GM12875 (cell line): ENCODE data around the gene MAP3K2.

Experiments used
- H3K4me3 ChIP-seq: one replicate; pipeline ENCODE4 v1.5.1; 2011; ENCODE audit warnings: low read depth, low read length, control low read depth
- CTCF ChIP-seq: IDR thresholded peaks from 2 replicates; pipeline ENCODE4 v1.5.1; 2011; ENCODE audit warnings: low read depth, mild to moderate bottlenecking, control low read depth, inconsistent platforms, low read length, moderate library complexity, borderline replicate concordance; ENCODE audit not compliant: insufficient read depth

Gene MAP3K2

DNA sequence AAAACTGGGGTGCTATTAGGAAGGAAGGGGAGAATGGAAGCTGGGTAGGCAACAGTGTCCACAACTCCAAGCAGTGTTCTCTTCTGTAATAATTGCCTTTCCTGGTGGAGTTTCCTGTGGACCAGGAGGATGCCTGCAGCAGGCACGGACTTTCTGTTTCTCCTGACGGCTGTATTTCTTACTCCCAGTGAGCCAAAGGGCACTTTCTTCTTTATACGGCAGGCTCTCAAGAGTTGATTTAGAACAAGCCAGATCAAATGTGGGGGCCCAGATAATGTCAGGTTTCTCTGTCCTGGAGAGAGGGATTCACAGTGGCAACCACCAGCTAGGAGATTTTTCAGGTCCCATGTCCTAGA is 17.5 kb upstream of the MAP3K2 start:
- no peak overlapping the region for H3K4me3 ChIP-seq
- no peak for TF ChIP-seq CTCF

DNA sequence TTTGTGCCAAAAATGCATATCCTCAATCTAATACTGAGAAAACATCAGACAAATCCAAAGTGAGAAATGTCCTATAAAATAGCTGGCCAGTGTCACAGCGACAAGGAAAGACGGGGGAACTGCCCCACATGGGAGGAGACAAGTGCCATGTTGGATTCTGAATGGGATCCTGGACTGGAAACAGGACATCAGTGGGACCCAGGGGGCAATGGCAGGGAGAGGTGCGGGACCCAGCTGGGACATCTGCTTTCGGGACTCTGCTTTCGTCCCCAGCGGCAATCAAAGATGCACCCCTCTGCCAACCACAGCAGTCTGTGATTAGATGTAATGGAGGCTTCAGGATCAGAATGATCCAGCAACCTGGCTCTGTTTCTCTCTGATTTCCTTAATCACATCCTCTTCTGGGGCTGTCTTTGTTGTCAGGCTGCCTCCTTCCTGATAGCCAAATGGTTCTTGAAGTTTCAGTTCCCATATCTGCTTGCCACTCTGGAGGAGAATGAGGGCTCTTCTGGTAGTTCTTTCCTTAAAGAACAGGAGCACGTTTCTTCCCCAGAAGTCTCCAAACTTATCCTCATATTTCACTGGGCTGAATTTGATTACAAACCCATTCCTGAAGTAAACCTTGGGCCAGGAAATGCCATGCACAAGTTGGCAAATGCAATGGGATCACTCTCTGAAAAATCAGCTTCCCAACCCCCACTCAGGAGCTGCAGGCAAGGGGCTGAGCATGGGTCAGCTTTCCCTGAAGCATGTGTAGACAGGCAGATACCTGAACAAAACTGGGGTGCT is 16.9 kb upstream of the MAP3K2 start:
- H3K4me3 ChIP-seq: no peak overlapping the region
- TF ChIP-seq CTCF: no peak

- no peak overlapping the region for H3K4me3 ChIP-seq
These were observed 15.7 kb upstream of the MAP3K2 start for GRCh38 chr2:127403460-127403859.

DNA sequence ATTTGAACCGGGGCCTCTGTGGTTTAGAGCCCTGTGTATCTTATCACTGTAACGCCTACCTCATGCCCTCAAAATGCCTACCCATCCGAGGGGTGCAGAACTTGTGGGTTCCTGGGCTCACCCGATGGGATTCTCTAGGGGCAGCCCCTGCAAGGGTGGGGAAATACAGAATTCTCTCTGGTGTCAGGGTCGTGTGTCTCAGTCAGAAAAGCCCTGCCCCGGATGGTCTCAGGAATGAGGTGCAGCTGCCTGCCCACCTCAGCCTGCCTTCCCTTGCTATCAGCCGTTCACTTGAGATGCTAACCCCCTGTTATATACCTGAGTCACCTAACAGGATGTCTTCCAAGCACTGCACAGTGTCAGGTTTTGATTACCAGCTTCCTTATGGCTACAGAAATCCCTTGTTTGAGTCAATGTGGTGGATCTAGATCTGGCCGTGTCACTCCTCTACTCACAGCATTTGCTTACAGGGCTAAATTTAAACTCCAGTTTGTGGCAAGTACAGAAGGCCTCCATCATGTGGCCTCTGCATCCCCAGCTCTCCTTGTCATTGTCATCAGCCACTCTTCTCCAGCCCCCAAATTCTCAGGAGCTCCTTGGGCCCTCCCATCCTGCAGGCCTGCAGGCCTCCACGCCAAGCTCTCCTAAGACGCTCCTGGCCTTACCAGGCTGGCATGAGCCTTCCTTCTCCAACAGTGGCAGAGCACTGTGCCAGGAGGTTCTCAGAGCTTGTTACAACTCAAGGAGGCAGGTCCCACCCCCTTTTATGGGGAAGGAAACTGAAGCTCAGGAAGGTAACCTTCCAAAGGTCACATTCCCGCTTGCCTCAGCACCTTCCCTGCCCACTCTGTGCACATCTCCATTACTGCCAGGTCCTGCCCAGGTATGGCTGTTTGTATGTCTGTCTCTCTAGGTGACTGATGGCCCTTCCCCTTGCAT is 14.3 kb upstream of the MAP3K2 start:
- TF ChIP-seq CTCF: no peak
- no peak overlapping the region for H3K4me3 ChIP-seq

More at GRCh38 chr2:127403460-127403859, 15.7 kb upstream of the MAP3K2 start:
- no peak for TF ChIP-seq CTCF

DNA sequence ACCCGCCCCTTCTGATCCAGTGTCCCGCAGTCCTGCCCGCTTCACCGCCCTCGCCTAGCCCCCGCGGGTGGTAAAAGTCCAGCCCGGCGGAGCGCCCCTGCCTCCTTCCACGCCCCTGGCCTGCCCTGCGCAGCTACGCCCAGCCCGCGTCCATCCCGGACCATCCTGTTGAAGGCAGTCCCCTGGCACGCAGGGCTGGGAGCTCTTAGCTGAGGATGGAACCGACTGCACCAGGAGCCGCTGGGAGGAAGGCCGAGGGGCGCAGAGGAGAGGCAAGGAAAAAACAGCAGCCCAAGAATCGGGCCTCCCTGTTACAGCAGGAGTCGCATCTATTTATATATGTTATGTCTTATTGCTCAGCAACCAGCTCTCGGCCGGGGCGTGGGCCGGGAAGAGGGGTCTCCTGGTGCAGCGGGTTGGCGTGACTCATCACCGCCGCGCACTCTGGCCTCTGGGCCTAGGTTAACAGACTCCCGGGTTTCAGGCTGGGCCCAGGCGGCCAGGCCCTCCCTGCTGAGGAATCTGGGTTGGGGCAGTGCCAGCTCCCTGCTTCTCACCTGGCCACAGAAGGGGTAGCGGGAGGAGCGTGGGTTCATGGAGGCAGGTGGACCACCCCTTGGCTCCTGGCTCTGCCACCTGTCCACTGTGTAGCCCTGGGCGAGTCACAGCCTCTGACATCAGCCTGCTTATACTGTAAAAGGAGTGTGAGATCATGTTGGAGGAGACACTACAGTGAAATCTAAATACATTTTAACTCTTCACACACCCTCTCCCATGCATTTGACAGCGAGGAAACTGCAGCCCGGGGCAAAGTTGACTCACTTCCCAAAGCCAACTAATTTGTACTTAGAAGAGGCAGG is 13.4 kb upstream of the MAP3K2 start:
- no peak for TF ChIP-seq CTCF
- no peak overlapping the region for H3K4me3 ChIP-seq

DNA sequence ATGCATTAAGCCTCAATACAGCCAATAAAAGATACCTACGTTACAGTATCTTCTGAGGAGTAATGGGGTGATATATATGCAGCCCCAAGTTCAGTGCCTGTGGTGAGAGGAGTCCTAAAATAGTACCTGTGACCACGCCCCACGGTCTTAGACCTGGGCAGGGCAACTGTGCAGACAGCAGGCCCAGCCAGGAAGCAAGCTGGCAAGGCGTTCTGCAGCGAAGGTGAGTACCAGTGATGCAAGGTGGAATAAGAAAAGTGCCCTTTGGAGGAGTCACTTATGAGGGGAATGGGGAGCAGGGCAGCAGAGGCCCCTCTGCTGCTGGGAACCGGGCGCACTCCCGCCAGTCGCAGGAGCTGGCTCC is 12.7 kb upstream of the MAP3K2 start:
- TF ChIP-seq CTCF: no peak
- no peak overlapping the region for H3K4me3 ChIP-seq
